DOHH2 (cell line): ENCODE results near the gene SLC38A3.

Experiments used
- H3F3A ChIP-seq: fragments of 200-600 bp; sonication (generic), shearing (Covaris generic); 2 replicates; pipeline ENCODE4 v1.6.0; 2016; ENCODE audit warnings: antibody characterized with exemption, mild to moderate bottlenecking; ENCODE audit not compliant: control insufficient read depth, insufficient read depth
- H3K27ac ChIP-seq: fragments of 200-600 bp; sonication (generic); 2 replicates; pipeline ENCODE4 v1.5.1; 2014; ENCODE audit warnings: low read depth, mild to moderate bottlenecking, low read length, moderate library complexity
- H3K27me3 ChIP-seq: fragments of 200-600 bp; sonication (generic); 2 replicates; pipeline ENCODE4 v1.6.1; 2014; ENCODE audit warnings: mild to moderate bottlenecking, low read length, mixed read lengths; ENCODE audit not compliant: control insufficient read depth
- H3K36me3 ChIP-seq: fragments of 200-600 bp; sonication (generic); 2 replicates; pipeline ENCODE4 v1.6.1; 2014; ENCODE audit warnings: mild to moderate bottlenecking, low read length, moderate library complexity, mixed read lengths; ENCODE audit not compliant: control insufficient read depth
- H3K4me1 ChIP-seq: fragments of 200-600 bp; sonication (generic); 2 replicates; pipeline ENCODE4 v1.6.1; 2014; ENCODE audit warnings: mild to moderate bottlenecking, low read length, mixed read lengths; ENCODE audit not compliant: control insufficient read depth
- H3K4me2 ChIP-seq: fragments of 200-600 bp; sonication (generic); 2 replicates; pipeline ENCODE4 v1.6.0; 2014; ENCODE audit warnings: mild to moderate bottlenecking, low read length, moderate library complexity
- H3K4me3 ChIP-seq: fragments of 200-600 bp; sonication (generic); 2 replicates; pipeline ENCODE4 v1.5.1; 2014; ENCODE audit warnings: mild to moderate bottlenecking, low read length, mixed read lengths
- H3K79me2 ChIP-seq: fragments of 200-600 bp; sonication (generic); 2 replicates; pipeline ENCODE4 v1.6.1; 2014; ENCODE audit warnings: mild to moderate bottlenecking, low read length, mixed read lengths; ENCODE audit not compliant: control insufficient read depth
- H3K9me2 ChIP-seq: fragments of 200-600 bp; sonication (generic); replicated peaks from 2 replicates; pipeline ENCODE4 v1.6.1; 2014; ENCODE audit warnings: mild to moderate bottlenecking, low read length, mixed read lengths; ENCODE audit not compliant: control insufficient read depth
- H3K9me3 ChIP-seq: fragments of 200-600 bp; sonication (generic); 2 replicates; pipeline ENCODE4 v1.6.1; 2014; ENCODE audit warnings: antibody characterized with exemption, low read length, mixed read lengths; ENCODE audit not compliant: control insufficient read depth, insufficient read depth
- H4K20me1 ChIP-seq: fragments of 200-600 bp; sonication (generic); 2 replicates; pipeline ENCODE4 v1.6.0; 2014; ENCODE audit warnings: low read depth, mild to moderate bottlenecking, antibody characterized with exemption, low read length, moderate library complexity; ENCODE audit not compliant: control insufficient read depth, insufficient read depth
- CTCF ChIP-seq: fragments of 200-600 bp; sonication (generic); IDR thresholded peaks from one replicate; pipeline ENCODE4 v1.5.1; 2014; ENCODE audit warnings: antibody characterized with exemption, mild to moderate bottlenecking, low read depth, low read length; ENCODE audit not compliant: poor library complexity, severe bottlenecking
- EZH2phosphoT487 ChIP-seq: fragments of 200-600 bp; sonication (generic); IDR thresholded peaks from 2 replicates; pipeline ENCODE4 v1.6.1; 2017; ENCODE audit warnings: borderline replicate concordance, mild to moderate bottlenecking, antibody characterized with exemption, low read length, moderate library complexity, mixed read lengths

The SLC38A3 gene

GRCh38 chr3:50250514-50250913, 45.4 kb downstream of the SLC38A3 start:
- Histone ChIP-seq H3F3A (no peaks in the 10 kb centered on the region), H3K4me2 (no peak overlapping the region), H3K27ac (no peak overlapping the region), H3K9me3 (no peaks in the 10 kb centered on the region), H3K27me3 (no peaks in the 10 kb centered on the region), H3K4me3 (no peak overlapping the region), H3K36me3 (peaks cover 53% of the 10 kb centered on the region), H3K4me1 (peaks cover 28% of the 10 kb centered on the region), H3K9me2 (no peaks in the 10 kb centered on the region), H3K79me2 (peaks cover 64% of the 10 kb centered on the region), H4K20me1 (peaks cover 21% of the 10 kb centered on the region; the same call in 1 of the 2 replicates)
- TF ChIP-seq EZH2phosphoT487, result no peak
- no peak for TF ChIP-seq CTCF

- Histone ChIP-seq H3K27me3 (no peaks in the 10 kb centered on the region), H3K9me3 (no peaks in the 10 kb centered on the region), H3K9me2 (no peaks in the 10 kb centered on the region), H3K36me3 (peaks cover 56% of the 10 kb centered on the region), H3K4me1 (peaks cover 21% of the 10 kb centered on the region), H3K27ac (no peak overlapping the region), H3K79me2 (peaks cover 57% of the 10 kb centered on the region), H3K4me3 (no peak overlapping the region), H4K20me1 (peaks cover 21% of the 10 kb centered on the region; the same call in 1 of the 2 replicates), H3K4me2 (no peak overlapping the region), H3F3A (no peaks in the 10 kb centered on the region; the same call in 1 of the 2 replicates)
- TF ChIP-seq EZH2phosphoT487 (no peak), CTCF (no peak)
Measured at GRCh38 chr3:50251220-50251619, 46.1 kb downstream of the SLC38A3 start.

- Histone ChIP-seq H3K79me2 (peaks cover 22% of the 10 kb centered on the region), H3K36me3 (peaks cover 62% of the 10 kb centered on the region), H3K9me3 (no peaks in the 10 kb centered on the region), H3K9me2 (no peaks in the 10 kb centered on the region), H3K4me1 (peaks cover 3% of the 10 kb centered on the region), H4K20me1 (peaks cover 6% of the 10 kb centered on the region; the same call in 1 of the 2 replicates), H3K4me2 (no peak overlapping the region), H3K4me3 (no peak overlapping the region), H3K27ac (no peak overlapping the region), H3K27me3 (no peaks in the 10 kb centered on the region), H3F3A (no peaks in the 10 kb centered on the region; the same call in 1 of the 2 replicates)
- TF ChIP-seq CTCF (no peak), EZH2phosphoT487 (no peak)
Measured at GRCh38 chr3:50254577-50255250, 49.6 kb downstream of the SLC38A3 start.
